Measurements from ENCODE around the gene CRTAC1. TPM values are rescaled to one million over a fixed set of nuclear protein-coding genes. Genes with fewer than 3 reads are reported as not detected.

CRTAC1 gene
- total and polyA plus RNA-seq, 2 donors (not counting 3 experiments of a cell fraction or from before 2014, with no cell fraction given) = 1.4 to 3.0 TPM

- Histone ChIP-seq H3K4me3 (replicated peaks in 1 of 3; ENCODE audit: insufficient read depth in 1 of 3, low read depth in 1 of 3, low read length in 3 of 3) (no peak overlapping the region), H2AFZ (ENCODE audit: low read depth, low read length) (no peak overlapping the region), H3K9me1 (replicated peaks; ENCODE audit: control insufficient read depth, extremely low read depth, insufficient read depth, low read length) (no peaks in the 10 kb centered on the region), H3K4me1 (ENCODE audit: control insufficient read depth, extremely low read depth, insufficient read depth, low read length) (no peaks in the 10 kb centered on the region), H3K4me2 (ENCODE audit: insufficient read depth, low read length) (no peak overlapping the region), H3K27ac (ENCODE audit: insufficient read depth, low read depth, low read length) (no peak overlapping the region), H3K9me3 (replicated peaks; ENCODE audit: control insufficient read depth, insufficient read depth, low read length) (no peaks in the 10 kb centered on the region), H3K79me2 (ENCODE audit: control insufficient read depth, insufficient read depth, low read length) (no peaks in the 10 kb centered on the region), H3K36me3 (ENCODE audit: control insufficient read depth in 2 of 2, extremely low read depth in 1 of 2, insufficient read depth in 2 of 2, low read length in 2 of 2) (no peaks in the 10 kb centered on the region), H3K27me3 (ENCODE audit: control insufficient read depth in 2 of 2, insufficient read depth in 2 of 2, low read length in 2 of 2) (peaks cover 3 to 7% of the 10 kb centered on the region in 2 experiments), H4K20me1 (replicated peaks; ENCODE audit: control insufficient read depth, extremely low read depth, insufficient read depth, low read length) (no peaks in the 10 kb centered on the region), H3K9ac (replicated peaks; ENCODE audit: extremely low read depth, insufficient read depth, low read length) (no peak overlapping the region)
- DNase-seq (ENCODE audit: low read depth, low spot score) (no peak), FAIRE-seq (no peak)
- no peak for TF ChIP-seq GATA2 (IDR thresholded peaks at IDR 0.05; ENCODE audit: insufficient read depth, insufficient read length, low read depth, low read length)
- TF ChIP-seq MYC (IDR thresholded peaks at IDR 0.05; ENCODE audit: low read depth, low read length) = no peak
- TF ChIP-seq POLR2AphosphoS5 (IDR thresholded peaks at IDR 0.05; ENCODE audit: insufficient read depth, low read depth, low read length) = no peak
- TF ChIP-seq JUN (IDR thresholded peaks at IDR 0.05; ENCODE audit: borderline replicate concordance, insufficient read depth, insufficient read length, low read depth) = no peak
- CTCF ChIA-PET = interaction anchor here (1.1 to 10.6 kb wide), 11 partner anchors 8 to 346 kb away, joined by 3 to 540 read pairs (median 4); no protein-coding TSS in a partner anchor
- POLR2A ChIA-PET = no interaction called here
- dilution Hi-C loops (cut with MboI; ENCODE audit: extremely low pct_ligation_motif_present, low sequenced_read_pairs) (no loop called here), intact Hi-C loops (cut with micrococcal nuclease) (no loop called here)
- BruUV-seq (replicated peaks) = no TSS peak
Measured at GRCh38 chr10:98047009-98047741, 16.8 kb upstream of the CRTAC1 start.

DNA sequence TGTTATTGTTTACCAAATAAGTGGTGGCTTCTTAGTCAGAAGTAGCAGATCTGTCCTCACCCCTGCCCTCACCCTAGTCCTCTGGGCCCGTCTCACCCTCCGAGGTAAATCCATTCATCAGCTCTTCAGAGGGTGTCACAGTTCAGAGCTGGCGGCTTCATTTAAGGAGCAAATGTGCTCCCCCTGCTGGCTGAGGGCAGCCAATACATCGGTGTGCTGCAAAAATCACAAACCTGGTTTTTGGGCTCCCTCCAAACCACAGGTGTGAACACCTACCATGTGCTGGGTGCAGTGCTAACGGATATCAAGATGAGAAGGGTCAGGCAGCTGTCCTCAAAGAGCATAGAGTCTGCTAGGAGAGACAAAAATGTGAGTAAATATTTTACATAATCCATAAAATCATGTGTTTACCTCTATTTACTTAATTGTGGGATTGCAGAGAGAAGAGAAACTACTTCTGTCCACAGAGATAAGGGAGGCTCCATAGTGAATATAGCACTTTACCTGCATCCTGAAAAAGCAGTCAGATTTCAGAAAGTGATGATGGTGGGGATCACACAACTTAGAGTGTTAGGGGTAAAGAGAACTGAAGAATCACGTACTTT is 15.5 kb upstream of the CRTAC1 start:
- no peak overlapping the region for H3K4me2 ChIP-seq (ENCODE audit: insufficient read depth, low read length)
- H4K20me1 ChIP-seq (replicated peaks; ENCODE audit: control insufficient read depth, extremely low read depth, insufficient read depth, low read length) = no peaks in the 10 kb centered on the region
- no peak overlapping the region for H3K9ac ChIP-seq (replicated peaks; ENCODE audit: extremely low read depth, insufficient read depth, low read length)
- H3K36me3 ChIP-seq (ENCODE audit: control insufficient read depth in 2 of 2, extremely low read depth in 1 of 2, insufficient read depth in 2 of 2, low read length in 2 of 2) = no peaks in the 10 kb centered on the region
- H3K9me3 ChIP-seq (replicated peaks; ENCODE audit: control insufficient read depth, insufficient read depth, low read length) = no peaks in the 10 kb centered on the region
- no peaks in the 10 kb centered on the region for H3K4me1 ChIP-seq (ENCODE audit: control insufficient read depth, extremely low read depth, insufficient read depth, low read length)
- H3K4me3 ChIP-seq (replicated peaks in 1 of 3; ENCODE audit: insufficient read depth in 1 of 3, low read depth in 1 of 3, low read length in 3 of 3) = no peak overlapping the region
- peaks cover 3 to 5% of the 10 kb centered on the region in 2 experiments for H3K27me3 ChIP-seq (ENCODE audit: control insufficient read depth in 2 of 2, insufficient read depth in 2 of 2, low read length in 2 of 2)
- intact Hi-C loops (cut with micrococcal nuclease) = loop anchor here (1.0 kb wide), 2 partner anchors 132 to 254 kb away; no protein-coding TSS in a partner anchor
- POLR2A ChIA-PET = no interaction called here
- H3K9me1 ChIP-seq (replicated peaks; ENCODE audit: control insufficient read depth, extremely low read depth, insufficient read depth, low read length) = no peaks in the 10 kb centered on the region
- no peak overlapping the region for H2AFZ ChIP-seq (ENCODE audit: low read depth, low read length)
- DNase-seq (ENCODE audit: low read depth, low spot score) (peak; percentile 53), FAIRE-seq (peak; percentile 72)
- BruUV-seq (replicated peaks) = no TSS peak
- no peak for TF ChIP-seq MAX (IDR thresholded peaks at IDR 0.05; ENCODE audit: insufficient read depth, insufficient read length)
- no peak for TF ChIP-seq GATA2 (IDR thresholded peaks at IDR 0.05; ENCODE audit: insufficient read depth, insufficient read length, low read depth, low read length)
- no peak for TF ChIP-seq POLR2A (IDR thresholded peaks at IDR 0.05; ENCODE audit: low read depth, low read length)
- TF ChIP-seq POLR2AphosphoS5 (IDR thresholded peaks at IDR 0.05; ENCODE audit: insufficient read depth, low read depth, low read length) = no peak
- no peak for TF ChIP-seq MYC (IDR thresholded peaks at IDR 0.05; ENCODE audit: low read depth, low read length)
- TF ChIP-seq, protein P1, sequence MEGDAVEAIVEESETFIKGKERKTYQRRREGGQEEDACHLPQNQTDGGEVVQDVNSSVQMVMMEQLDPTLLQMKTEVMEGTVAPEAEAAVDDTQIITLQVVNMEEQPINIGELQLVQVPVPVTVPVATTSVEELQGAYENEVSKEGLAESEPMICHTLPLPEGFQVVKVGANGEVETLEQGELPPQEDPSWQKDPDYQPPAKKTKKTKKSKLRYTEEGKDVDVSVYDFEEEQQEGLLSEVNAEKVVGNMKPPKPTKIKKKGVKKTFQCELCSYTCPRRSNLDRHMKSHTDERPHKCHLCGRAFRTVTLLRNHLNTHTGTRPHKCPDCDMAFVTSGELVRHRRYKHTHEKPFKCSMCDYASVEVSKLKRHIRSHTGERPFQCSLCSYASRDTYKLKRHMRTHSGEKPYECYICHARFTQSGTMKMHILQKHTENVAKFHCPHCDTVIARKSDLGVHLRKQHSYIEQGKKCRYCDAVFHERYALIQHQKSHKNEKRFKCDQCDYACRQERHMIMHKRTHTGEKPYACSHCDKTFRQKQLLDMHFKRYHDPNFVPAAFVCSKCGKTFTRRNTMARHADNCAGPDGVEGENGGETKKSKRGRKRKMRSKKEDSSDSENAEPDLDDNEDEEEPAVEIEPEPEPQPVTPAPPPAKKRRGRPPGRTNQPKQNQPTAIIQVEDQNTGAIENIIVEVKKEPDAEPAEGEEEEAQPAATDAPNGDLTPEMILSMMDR (IDR thresholded peaks at IDR 0.05; ENCODE audit: extremely low read depth in 1 of 2, insufficient read depth in 1 of 2, low read depth in 1 of 2, low read length in 2 of 2) = peak; percentile 90 to 91
- no peak for TF ChIP-seq FOS (IDR thresholded peaks at IDR 0.05; ENCODE audit: borderline replicate concordance, insufficient read depth, low read length)
- no peak overlapping the region for H3K27ac ChIP-seq (ENCODE audit: insufficient read depth, low read depth, low read length)
- dilution Hi-C loops (cut with MboI; ENCODE audit: extremely low pct_ligation_motif_present, low sequenced_read_pairs) = no loop called here
- CTCF ChIA-PET = interaction anchor here (0.5 to 10.6 kb wide), 28 partner anchors 8 to 344 kb away, joined by 3 to 540 read pairs (median 4); no protein-coding TSS in a partner anchor
- H3K79me2 ChIP-seq (ENCODE audit: control insufficient read depth, insufficient read depth, low read length) = no peaks in the 10 kb centered on the region
